ENCODE measurements around the gene RPS24.
"Not testable (repeated sequence)": the region's sequence is repeated elsewhere in the genome, so short reads cannot be mapped to it uniquely, and the experiment has no call there.

The RPS24 gene

GRCh38 chr10:78033637-78034470 is at the start of gene RPS24:
Gene RPS24, plus strand, starts transcription at chr10:78033863. Its CDS starts 39 bp downstream, at chr10:78033902.
- DNase-seq, result peak; percentile 96

DNA sequence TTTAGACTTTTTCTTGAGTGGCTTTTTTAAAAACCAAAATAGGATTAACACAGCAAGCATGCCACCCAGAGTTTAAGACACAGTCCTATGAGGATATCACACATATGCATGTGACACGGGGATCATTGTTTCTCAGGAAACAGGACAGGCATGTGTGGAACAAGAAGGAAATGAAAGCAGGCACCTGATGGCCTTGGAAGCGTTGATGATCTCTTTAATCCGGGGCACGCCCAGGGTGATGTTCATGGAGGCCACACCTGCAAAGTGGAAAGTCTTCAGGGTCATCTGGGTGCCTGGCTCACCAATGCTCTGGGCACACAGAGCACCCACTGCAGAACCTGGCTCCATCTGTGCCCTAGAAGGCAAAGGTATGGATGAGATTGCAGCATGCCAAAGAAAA is 48.7 kb upstream of the RPS24 start:
- no peak for DNase-seq

- no peak for DNase-seq
Observed at GRCh38 chr10:77987671-77988255, 45.9 kb upstream of the RPS24 start.

DNA sequence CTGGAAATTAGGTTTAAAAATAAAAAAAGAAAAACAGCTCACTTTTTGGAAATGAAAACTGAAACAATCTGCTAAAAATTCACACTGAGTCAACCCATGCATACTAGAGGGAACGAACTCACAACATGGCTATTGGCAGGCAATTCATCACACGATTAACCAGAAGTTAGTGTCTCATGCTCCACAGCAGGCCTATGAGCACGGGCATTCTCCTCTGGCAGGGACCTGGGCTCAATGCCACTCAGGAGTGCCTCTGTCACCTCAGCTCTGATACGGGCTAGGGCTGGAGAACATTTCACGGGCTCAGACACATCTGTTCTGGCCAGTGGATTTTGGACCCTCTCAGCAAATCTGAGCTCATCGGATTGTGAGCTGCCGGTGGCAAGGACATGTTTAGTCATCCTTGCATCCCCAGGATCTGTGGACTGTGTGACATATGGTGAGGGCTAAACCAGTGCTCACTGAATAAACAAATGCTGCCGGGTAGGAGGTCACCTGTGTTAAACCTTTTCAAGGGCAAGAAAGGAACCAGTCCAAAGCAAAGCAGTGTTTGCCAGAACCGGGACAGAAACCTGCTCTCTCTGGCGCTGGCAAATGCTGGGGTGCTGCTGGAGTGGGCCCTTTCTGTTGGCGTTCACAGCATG is 44.5 kb upstream of the RPS24 start:
- DNase-seq, result no peak

DNA sequence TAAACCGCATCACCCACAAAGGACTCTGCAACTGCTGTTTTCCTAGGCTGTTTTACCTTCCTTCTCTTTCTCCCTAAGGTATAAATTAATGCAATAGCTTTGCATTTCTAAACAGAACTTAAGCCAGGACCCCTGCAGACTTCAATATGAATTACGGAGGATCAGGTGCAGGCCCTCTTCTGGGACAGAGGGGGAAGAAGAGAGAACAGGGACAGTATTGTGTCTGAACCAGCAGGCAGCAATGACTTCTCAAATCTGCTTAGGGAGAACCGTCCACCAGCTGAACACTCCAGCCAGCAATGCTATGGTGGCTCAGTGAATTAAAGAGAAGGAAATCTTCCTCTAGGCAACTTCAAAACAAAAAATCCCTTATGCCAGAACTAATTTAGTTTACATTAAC is 40.0 kb upstream of the RPS24 start:
- DNase-seq, result no peak

DNA sequence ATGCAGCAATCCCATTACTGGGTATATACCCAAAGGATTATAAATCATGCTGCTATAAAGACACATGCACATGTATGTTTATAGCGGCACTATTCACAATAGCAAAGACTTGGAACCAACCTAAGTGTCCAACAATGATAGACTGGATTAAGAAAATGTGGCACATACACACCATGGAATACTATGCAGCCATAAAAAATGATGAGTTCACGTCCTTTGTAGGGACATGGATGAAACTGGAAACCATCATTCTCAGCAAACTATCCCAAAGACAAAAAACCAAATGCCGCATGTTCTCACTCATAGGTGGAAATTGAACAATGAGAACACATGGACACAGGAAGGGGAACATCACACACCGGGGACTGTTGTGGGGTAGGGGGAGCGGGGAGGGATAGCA is 34.9 kb upstream of the RPS24 start:
- not testable (repeated sequence) for DNase-seq

- DNase-seq, result no peak
Observed at GRCh38 chr10:78000206-78000605, 33.5 kb upstream of the RPS24 start.

- no peak for DNase-seq
Observed at GRCh38 chr10:78000956-78001472, 32.6 kb upstream of the RPS24 start.

DNA sequence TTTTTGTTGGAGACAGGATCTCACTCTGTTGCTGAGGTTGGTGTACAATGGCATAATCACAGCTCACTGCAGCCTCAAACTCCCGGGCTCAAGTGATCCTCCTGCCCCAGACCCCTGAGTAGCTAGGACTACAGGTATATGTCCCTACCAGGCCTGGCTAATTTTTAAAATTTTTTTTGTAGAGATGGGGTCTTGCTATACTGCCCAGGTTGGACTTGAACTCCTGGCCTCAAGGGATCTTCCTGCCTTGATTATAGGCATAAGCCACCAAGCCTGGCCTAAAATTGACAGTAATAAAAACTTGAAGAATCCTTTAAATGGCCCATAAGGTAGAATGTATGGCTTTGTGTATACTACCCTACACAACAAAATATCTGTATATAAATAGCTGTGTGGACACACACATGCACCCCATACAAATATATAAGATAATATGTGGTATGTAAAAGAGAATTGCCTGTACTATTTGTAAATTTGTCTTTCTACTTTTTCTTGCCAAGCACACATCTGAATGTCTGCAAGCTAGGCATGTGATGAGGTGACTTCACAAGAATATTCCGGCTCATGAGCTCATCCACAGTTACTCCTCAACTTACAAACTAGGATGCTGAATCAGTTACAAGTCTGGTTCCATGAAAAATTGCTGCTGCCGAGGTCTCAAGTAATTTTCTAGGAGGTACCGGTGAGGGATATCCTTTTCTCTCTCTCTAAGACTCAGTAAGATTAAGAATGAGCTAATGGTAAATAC is 30.9 kb upstream of the RPS24 start:
- no peak for DNase-seq

GRCh38 chr10:78004215-78005026 is 29.2 kb upstream of the RPS24 start:
- no peak for DNase-seq

GRCh38 chr10:78007172-78007571 is 26.5 kb upstream of the RPS24 start:
- no peak for DNase-seq

GRCh38 chr10:78009662-78010061 is 24.0 kb upstream of the RPS24 start:
- DNase-seq, result no peak

GRCh38 chr10:78010278-78010677 is 23.4 kb upstream of the RPS24 start:
- DNase-seq, result no peak

GRCh38 chr10:78011065-78011464 is 22.6 kb upstream of the RPS24 start:
- no peak for DNase-seq

GRCh38 chr10:78013564-78013963 is 20.1 kb upstream of the RPS24 start:
- no peak for DNase-seq

- no peak for DNase-seq
Observed at GRCh38 chr10:78015546-78015945, 18.1 kb upstream of the RPS24 start.

DNA sequence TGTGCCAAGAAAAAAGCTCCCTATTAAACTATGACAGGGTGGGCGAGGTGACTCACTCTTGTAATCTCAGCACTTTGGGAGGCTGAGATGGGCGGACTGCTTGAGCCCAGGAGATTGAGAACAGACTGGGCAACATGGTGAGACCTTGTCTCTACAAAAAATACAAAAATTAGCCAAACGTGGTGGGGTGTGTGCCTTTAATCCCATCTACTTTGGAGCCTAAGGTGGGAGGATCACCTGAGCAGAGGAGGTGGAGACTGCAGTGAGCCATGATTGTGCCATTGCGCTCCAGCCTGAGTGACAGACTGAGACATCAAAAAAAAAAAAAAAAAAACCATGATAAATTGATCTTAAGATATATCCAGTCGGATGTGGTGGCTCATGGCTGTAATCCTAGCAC is 15.8 kb upstream of the RPS24 start:
- DNase-seq, result no peak

GRCh38 chr10:78019264-78019663 is 14.4 kb upstream of the RPS24 start:
- DNase-seq, result no peak

GRCh38 chr10:78021201-78021600 is 12.5 kb upstream of the RPS24 start:
- DNase-seq, result no peak

- no peak for DNase-seq
Observed at GRCh38 chr10:78023741-78024140, 9.9 kb upstream of the RPS24 start.

- DNase-seq, result no peak
Observed at GRCh38 chr10:78025685-78026364, 7.8 kb upstream of the RPS24 start.

All from NCI-H774 (cell line).